ENCODE measurements around the gene FOSL2.

DNA sequence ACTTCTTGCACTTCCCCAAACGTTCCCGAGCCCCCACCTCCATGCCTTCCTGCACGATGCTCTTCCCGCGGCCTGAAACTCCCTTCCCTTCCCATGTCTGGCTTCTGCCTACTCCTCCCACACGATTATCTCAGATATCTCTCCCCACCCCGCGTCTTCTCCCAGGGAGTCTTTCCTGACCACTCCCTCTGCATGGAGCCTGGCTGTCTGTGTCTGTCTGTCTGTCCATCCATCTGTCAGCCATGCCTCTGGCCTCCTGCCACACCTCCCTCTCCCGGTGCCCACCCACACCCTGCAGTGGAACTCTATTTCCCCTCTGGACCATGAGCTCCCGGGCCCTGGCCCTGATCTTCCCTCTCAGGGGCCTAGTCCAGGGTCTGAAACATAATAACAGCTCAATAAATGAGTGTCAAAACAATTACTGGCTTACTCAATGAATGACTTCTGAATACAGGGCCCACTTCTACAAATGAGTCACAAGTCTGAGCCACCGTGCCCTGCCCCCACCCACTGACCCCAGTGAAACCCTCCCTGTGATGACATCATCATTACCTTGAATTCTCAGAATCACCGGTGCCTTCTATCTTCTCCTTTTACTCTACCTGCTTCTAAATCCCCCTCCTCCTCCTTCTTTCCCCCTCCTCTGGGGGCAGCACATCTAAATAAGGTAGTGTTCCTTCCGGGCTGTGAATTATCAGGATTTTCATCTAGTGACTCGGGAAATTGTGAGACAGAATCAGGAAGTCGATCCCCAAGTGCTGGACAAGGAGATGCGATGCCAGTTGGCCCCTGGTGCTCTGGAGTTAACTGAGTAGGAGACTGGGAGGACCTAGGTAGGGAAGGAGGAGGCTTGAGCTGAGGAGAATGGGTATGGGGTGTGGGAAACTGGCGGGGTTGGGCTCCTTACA, 57.1 kb downstream of the FOSL2 start:
- TF ChIP-seq, protein P1, sequence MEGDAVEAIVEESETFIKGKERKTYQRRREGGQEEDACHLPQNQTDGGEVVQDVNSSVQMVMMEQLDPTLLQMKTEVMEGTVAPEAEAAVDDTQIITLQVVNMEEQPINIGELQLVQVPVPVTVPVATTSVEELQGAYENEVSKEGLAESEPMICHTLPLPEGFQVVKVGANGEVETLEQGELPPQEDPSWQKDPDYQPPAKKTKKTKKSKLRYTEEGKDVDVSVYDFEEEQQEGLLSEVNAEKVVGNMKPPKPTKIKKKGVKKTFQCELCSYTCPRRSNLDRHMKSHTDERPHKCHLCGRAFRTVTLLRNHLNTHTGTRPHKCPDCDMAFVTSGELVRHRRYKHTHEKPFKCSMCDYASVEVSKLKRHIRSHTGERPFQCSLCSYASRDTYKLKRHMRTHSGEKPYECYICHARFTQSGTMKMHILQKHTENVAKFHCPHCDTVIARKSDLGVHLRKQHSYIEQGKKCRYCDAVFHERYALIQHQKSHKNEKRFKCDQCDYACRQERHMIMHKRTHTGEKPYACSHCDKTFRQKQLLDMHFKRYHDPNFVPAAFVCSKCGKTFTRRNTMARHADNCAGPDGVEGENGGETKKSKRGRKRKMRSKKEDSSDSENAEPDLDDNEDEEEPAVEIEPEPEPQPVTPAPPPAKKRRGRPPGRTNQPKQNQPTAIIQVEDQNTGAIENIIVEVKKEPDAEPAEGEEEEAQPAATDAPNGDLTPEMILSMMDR (IDR thresholded peaks at IDR 0.05) = no peak
- TF ChIP-seq NFYB (CRISPR knock-in tag; conservative IDR thresholded peaks at IDR 0.05; ENCODE audit: low read depth) = no peak
- TF ChIP-seq ZNF396 (CRISPR knock-in tag; IDR thresholded peaks at IDR 0.05; ENCODE audit: borderline replicate concordance) = no peak
- TF ChIP-seq, protein P2, sequence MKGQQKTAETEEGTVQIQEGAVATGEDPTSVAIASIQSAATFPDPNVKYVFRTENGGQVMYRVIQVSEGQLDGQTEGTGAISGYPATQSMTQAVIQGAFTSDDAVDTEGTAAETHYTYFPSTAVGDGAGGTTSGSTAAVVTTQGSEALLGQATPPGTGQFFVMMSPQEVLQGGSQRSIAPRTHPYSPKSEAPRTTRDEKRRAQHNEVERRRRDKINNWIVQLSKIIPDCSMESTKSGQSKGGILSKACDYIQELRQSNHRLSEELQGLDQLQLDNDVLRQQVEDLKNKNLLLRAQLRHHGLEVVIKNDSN (CRISPR knock-in tag; IDR thresholded peaks at IDR 0.05) = no peak
- TF ChIP-seq, protein P3, sequence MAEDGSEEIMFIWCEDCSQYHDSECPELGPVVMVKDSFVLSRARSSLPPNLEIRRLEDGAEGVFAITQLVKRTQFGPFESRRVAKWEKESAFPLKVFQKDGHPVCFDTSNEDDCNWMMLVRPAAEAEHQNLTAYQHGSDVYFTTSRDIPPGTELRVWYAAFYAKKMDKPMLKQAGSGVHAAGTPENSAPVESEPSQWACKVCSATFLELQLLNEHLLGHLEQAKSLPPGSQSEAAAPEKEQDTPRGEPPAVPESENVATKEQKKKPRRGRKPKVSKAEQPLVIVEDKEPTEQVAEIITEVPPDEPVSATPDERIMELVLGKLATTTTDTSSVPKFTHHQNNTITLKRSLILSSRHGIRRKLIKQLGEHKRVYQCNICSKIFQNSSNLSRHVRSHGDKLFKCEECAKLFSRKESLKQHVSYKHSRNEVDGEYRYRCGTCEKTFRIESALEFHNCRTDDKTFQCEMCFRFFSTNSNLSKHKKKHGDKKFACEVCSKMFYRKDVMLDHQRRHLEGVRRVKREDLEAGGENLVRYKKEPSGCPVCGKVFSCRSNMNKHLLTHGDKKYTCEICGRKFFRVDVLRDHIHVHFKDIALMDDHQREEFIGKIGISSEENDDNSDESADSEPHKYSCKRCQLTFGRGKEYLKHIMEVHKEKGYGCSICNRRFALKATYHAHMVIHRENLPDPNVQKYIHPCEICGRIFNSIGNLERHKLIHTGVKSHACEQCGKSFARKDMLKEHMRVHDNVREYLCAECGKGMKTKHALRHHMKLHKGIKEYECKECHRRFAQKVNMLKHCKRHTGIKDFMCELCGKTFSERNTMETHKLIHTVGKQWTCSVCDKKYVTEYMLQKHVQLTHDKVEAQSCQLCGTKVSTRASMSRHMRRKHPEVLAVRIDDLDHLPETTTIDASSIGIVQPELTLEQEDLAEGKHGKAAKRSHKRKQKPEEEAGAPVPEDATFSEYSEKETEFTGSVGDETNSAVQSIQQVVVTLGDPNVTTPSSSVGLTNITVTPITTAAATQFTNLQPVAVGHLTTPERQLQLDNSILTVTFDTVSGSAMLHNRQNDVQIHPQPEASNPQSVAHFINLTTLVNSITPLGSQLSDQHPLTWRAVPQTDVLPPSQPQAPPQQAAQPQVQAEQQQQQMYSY (CRISPR knock-in tag; IDR thresholded peaks at IDR 0.05) = no peak
- TF ChIP-seq, protein P4, sequence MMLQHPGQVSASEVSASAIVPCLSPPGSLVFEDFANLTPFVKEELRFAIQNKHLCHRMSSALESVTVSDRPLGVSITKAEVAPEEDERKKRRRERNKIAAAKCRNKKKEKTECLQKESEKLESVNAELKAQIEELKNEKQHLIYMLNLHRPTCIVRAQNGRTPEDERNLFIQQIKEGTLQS (CRISPR knock-in tag; conservative IDR thresholded peaks at IDR 0.05) = no peak
- no peak for TF ChIP-seq ZNF263 (CRISPR knock-in tag; IDR thresholded peaks at IDR 0.05; ENCODE audit: low read depth)
- TF ChIP-seq, protein P5, sequence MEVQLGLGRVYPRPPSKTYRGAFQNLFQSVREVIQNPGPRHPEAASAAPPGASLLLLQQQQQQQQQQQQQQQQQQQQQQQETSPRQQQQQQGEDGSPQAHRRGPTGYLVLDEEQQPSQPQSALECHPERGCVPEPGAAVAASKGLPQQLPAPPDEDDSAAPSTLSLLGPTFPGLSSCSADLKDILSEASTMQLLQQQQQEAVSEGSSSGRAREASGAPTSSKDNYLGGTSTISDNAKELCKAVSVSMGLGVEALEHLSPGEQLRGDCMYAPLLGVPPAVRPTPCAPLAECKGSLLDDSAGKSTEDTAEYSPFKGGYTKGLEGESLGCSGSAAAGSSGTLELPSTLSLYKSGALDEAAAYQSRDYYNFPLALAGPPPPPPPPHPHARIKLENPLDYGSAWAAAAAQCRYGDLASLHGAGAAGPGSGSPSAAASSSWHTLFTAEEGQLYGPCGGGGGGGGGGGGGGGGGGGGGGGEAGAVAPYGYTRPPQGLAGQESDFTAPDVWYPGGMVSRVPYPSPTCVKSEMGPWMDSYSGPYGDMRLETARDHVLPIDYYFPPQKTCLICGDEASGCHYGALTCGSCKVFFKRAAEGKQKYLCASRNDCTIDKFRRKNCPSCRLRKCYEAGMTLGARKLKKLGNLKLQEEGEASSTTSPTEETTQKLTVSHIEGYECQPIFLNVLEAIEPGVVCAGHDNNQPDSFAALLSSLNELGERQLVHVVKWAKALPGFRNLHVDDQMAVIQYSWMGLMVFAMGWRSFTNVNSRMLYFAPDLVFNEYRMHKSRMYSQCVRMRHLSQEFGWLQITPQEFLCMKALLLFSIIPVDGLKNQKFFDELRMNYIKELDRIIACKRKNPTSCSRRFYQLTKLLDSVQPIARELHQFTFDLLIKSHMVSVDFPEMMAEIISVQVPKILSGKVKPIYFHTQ (CRISPR knock-in tag; IDR thresholded peaks at IDR 0.05) = no peak
- no peak for TF ChIP-seq SMAD4 (CRISPR knock-in tag; IDR thresholded peaks at IDR 0.05)
- TF ChIP-seq JUN (CRISPR knock-in tag; IDR thresholded peaks at IDR 0.05) = no peak
